Measurements from ENCODE around the gene MEP1A.

Gene MEP1A

GRCh38 chr6:46749731-46750130, 43.5 kb upstream of the MEP1A start:
- no peak for DNase-seq (ENCODE audit: extremely low read depth, low read depth)
- no peak for TF ChIP-seq CTCF (IDR thresholded peaks at IDR 0.05; ENCODE audit: low read depth, low read length, missing control alignments)
- no peak overlapping the region for H3K4me3 ChIP-seq (replicated peaks; ENCODE audit: low read depth, low read length)

GRCh38 chr6:46751658-46752057, 41.5 kb upstream of the MEP1A start:
- no peak for TF ChIP-seq CTCF (IDR thresholded peaks at IDR 0.05; ENCODE audit: low read depth, low read length, missing control alignments)
- DNase-seq (ENCODE audit: extremely low read depth, low read depth): no peak
- H3K4me3 ChIP-seq (replicated peaks; ENCODE audit: low read depth, low read length): no peak overlapping the region

GRCh38 chr6:46755865-46756264, 37.3 kb upstream of the MEP1A start:
- DNase-seq (ENCODE audit: extremely low read depth, low read depth): no peak
- no peak for TF ChIP-seq CTCF (IDR thresholded peaks at IDR 0.05; ENCODE audit: low read depth, low read length, missing control alignments)
- H3K4me3 ChIP-seq (replicated peaks; ENCODE audit: low read depth, low read length): no peak overlapping the region

- no peak overlapping the region for H3K4me3 ChIP-seq (replicated peaks; ENCODE audit: low read depth, low read length)
- no peak for TF ChIP-seq CTCF (IDR thresholded peaks at IDR 0.05; ENCODE audit: low read depth, low read length, missing control alignments)
- DNase-seq (ENCODE audit: extremely low read depth, low read depth): no peak
These were observed 36.5 kb upstream of the MEP1A start for GRCh38 chr6:46756469-46757213.

- no peak for TF ChIP-seq CTCF (IDR thresholded peaks at IDR 0.05; ENCODE audit: low read depth, low read length, missing control alignments)
- no peak overlapping the region for H3K4me3 ChIP-seq (replicated peaks; ENCODE audit: low read depth, low read length)
- DNase-seq (ENCODE audit: extremely low read depth, low read depth): no peak
These were observed 36.0 kb upstream of the MEP1A start for GRCh38 chr6:46757214-46757596.

GRCh38 chr6:46758960-46759753, 34.0 kb upstream of the MEP1A start:
- H3K4me3 ChIP-seq (replicated peaks; ENCODE audit: low read depth, low read length): no peak overlapping the region
- no peak for TF ChIP-seq CTCF (IDR thresholded peaks at IDR 0.05; ENCODE audit: low read depth, low read length, missing control alignments)
- no peak for DNase-seq (ENCODE audit: extremely low read depth, low read depth)
